Measurements from ENCODE around the gene KCNG2. TPM values are rescaled to one million over a fixed set of nuclear protein-coding genes. Genes with fewer than 3 reads are reported as not detected.

KCNG2 gene
- total RNA-seq, 4 donors from 2014 or later, result 0.44 TPM; not detected in 3

- TF ChIP-seq CTCF (IDR thresholded peaks at IDR 0.05; ENCODE audit: low read depth), result no peak
Observed at GRCh38 chr18:79853303-79853992, 55.7 kb downstream of the KCNG2 start.

GRCh38 chr18:79853993-79854364, 56.2 kb downstream of the KCNG2 start:
- no peak for TF ChIP-seq CTCF (IDR thresholded peaks at IDR 0.05; ENCODE audit: low read depth)

GRCh38 chr18:79855147-79855933, 57.6 kb downstream of the KCNG2 start:
- TF ChIP-seq CTCF (IDR thresholded peaks at IDR 0.05; ENCODE audit: low read depth), result no peak

GRCh38 chr18:79856119-79857007, 58.6 kb downstream of the KCNG2 start:
- TF ChIP-seq CTCF (IDR thresholded peaks at IDR 0.05; ENCODE audit: low read depth), result no peak

- no peak for TF ChIP-seq CTCF (IDR thresholded peaks at IDR 0.05; ENCODE audit: low read depth)
Observed at GRCh38 chr18:79857082-79857671, 59.4 kb downstream of the KCNG2 start.

GRCh38 chr18:79859314-79859713, 61.6 kb downstream of the KCNG2 start:
- no peak for TF ChIP-seq CTCF (IDR thresholded peaks at IDR 0.05; ENCODE audit: low read depth)
